Activated CD8-positive, alpha-beta T cell treated with anti-CD3 and anti-CD28 coated beads for 36 hours (primary cell): ENCODE data around the gene NCR3LG1. TPM values are rescaled to one million over a fixed set of nuclear protein-coding genes. Genes with fewer than 3 reads are reported as not detected.
A peak's percentile ranks its signal among the peaks of the same experiment; 100 is the strongest.

Experiments
- ATAC-seq: fragments of 200-7000 bp; cut with Tn5 transposase; one replicate; pipeline ENCODE4 v1.10.0; 2021; ENCODE audit warnings: mild to moderate bottlenecking, moderate library complexity
- CTCF ChIA-PET: fragments of 350-600 bp; sonication (Branson Sonifier 250); formaldehyde crosslinking; loops from one replicate; lab custom pipeline; 2021; ENCODE audit warnings: antibody characterized with exemption; lab: Charles Lee
- POLR2A ChIA-PET: fragments of 350-600 bp; sonication (Branson Sonifier 250); formaldehyde crosslinking; loops from one replicate; lab custom pipeline; 2021; ENCODE audit warnings: antibody characterized with exemption; lab: Charles Lee
- DNase-seq: peaks from one replicate; pipeline ENCODE4 v3.0.0-alpha.2; 2020
- H3K27ac Mint-ChIP-seq: one replicate; pipeline ENCODE4 v1.8.0; 2021; ENCODE audit warnings: mild to moderate bottlenecking, mixed read lengths
- H3K27me3 Mint-ChIP-seq: one replicate; pipeline ENCODE4 v1.8.0; 2021; ENCODE audit warnings: mixed read lengths
- H3K36me3 Mint-ChIP-seq: one replicate; pipeline ENCODE4 v1.8.0; 2021; ENCODE audit warnings: low read depth, mixed read lengths
- H3K4me1 Mint-ChIP-seq: one replicate; pipeline ENCODE4 v1.8.0; 2021; ENCODE audit warnings: low read depth, mixed read lengths
- H3K4me3 Mint-ChIP-seq: one replicate; pipeline ENCODE4 v1.8.0; 2021; ENCODE audit warnings: mild to moderate bottlenecking, moderate library complexity, mixed read lengths
- H3K9me3 Mint-ChIP-seq: one replicate; pipeline ENCODE4 v1.8.0; 2021; ENCODE audit warnings: mixed read lengths
- intact Hi-C: fragments of 100-400 bp; cut with micrococcal nuclease; formaldehyde crosslinking; loops from one replicate; pipeline ENCODE4 v1.10.0; 2022
- total RNA-seq, 2 experiments: library from RNA; stranded (reverse); gene quantifications; one replicate each; pipeline ENCODE4 v1.2.3, GENCODE V29; 2021
- TF ChIP-seq, protein P1 (sequence below): fragments of 200-600 bp; IDR thresholded peaks from one replicate; pipeline ENCODE4 v1.8.0; 2022; ENCODE audit warnings: antibody characterized with exemption, mild to moderate bottlenecking

NCR3LG1 gene
- total RNA-seq, 2 experiments from 2014 or later: 3.4 to 4.2 TPM

- H3K27ac Mint-ChIP-seq: no peak overlapping the region
- intact Hi-C loops: no loop called here
Observed at GRCh38 chr11:17386331-17387084, 34.9 kb downstream of the NCR3LG1 start.

GRCh38 chr11:17387254-17387653 is 35.7 kb downstream of the NCR3LG1 start:
- no peaks in the 10 kb centered on the region for H3K9me3 Mint-ChIP-seq
- H3K27ac Mint-ChIP-seq: no peak overlapping the region
- TF ChIP-seq, protein P1, sequence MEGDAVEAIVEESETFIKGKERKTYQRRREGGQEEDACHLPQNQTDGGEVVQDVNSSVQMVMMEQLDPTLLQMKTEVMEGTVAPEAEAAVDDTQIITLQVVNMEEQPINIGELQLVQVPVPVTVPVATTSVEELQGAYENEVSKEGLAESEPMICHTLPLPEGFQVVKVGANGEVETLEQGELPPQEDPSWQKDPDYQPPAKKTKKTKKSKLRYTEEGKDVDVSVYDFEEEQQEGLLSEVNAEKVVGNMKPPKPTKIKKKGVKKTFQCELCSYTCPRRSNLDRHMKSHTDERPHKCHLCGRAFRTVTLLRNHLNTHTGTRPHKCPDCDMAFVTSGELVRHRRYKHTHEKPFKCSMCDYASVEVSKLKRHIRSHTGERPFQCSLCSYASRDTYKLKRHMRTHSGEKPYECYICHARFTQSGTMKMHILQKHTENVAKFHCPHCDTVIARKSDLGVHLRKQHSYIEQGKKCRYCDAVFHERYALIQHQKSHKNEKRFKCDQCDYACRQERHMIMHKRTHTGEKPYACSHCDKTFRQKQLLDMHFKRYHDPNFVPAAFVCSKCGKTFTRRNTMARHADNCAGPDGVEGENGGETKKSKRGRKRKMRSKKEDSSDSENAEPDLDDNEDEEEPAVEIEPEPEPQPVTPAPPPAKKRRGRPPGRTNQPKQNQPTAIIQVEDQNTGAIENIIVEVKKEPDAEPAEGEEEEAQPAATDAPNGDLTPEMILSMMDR: no peak
- peaks cover 2% of the 10 kb centered on the region for H3K27me3 Mint-ChIP-seq
- no peaks in the 10 kb centered on the region for H3K36me3 Mint-ChIP-seq
- ChIA-PET POLR2A (no interaction called here), CTCF (interaction anchor here (0.8 to 1.8 kb wide), 14 partner anchors 14 to 157 kb away, joined by 3 to 14 read pairs (median 4); no protein-coding TSS in a partner anchor)
- intact Hi-C loops: no loop called here
- peaks cover 4% of the 10 kb centered on the region for H3K4me1 Mint-ChIP-seq
- ATAC-seq: no peak
- no peak for DNase-seq
- H3K4me3 Mint-ChIP-seq: peak overlapping the region; percentile 22

More at GRCh38 chr11:17386331-17387084, 34.9 kb downstream of the NCR3LG1 start:
- CTCF ChIA-PET: interaction anchor here (0.8 to 1.8 kb wide), 14 partner anchors 14 to 157 kb away, joined by 3 to 14 read pairs (median 4); no protein-coding TSS in a partner anchor
- ATAC-seq (peak; percentile 47), DNase-seq (peak; percentile 70)
- H3K9me3 Mint-ChIP-seq: no peaks in the 10 kb centered on the region
- TF ChIP-seq, protein P1: peak; percentile 57
- H3K36me3 Mint-ChIP-seq: no peaks in the 10 kb centered on the region
- H3K4me1 Mint-ChIP-seq: peaks cover 4% of the 10 kb centered on the region
- POLR2A ChIA-PET: no interaction called here
- peaks cover 2% of the 10 kb centered on the region for H3K27me3 Mint-ChIP-seq
- H3K4me3 Mint-ChIP-seq: no peak overlapping the region

DNA sequence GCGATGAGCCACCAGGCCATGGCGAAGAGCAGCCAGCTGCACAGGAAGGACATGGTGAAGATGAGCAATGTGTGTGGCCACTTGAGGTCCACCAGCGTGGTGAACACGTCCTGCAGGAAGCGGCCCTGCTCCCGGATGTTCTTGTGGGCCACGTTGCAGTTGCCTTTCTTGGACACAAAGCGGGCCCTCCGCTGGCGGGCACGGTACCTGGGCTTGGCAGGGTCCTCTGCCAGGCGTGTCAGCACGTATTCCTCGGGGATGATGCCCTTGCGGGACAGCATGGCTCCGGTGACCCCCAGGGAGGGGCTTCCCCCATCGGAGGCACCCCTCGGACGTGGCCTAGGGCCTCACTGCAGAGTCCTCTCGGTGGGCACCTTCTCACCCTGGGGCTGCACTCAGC is 36.2 kb downstream of the NCR3LG1 start:
- TF ChIP-seq, protein P1: no peak
- DNase-seq (no peak), ATAC-seq (no peak)
- Mint-ChIP-seq H3K4me3 (peak overlapping the region; percentile 69), H3K36me3 (no peaks in the 10 kb centered on the region), H3K27ac (no peak overlapping the region), H3K27me3 (peaks cover 2% of the 10 kb centered on the region), H3K4me1 (peaks cover 4% of the 10 kb centered on the region), H3K9me3 (no peaks in the 10 kb centered on the region)
- intact Hi-C loops: no loop called here
- POLR2A ChIA-PET: interaction anchor here (1.4 kb wide), 1 partner anchor 34 kb away, joined by 4 read pairs; no protein-coding TSS in a partner anchor
- CTCF ChIA-PET: interaction anchor here (0.8 to 6.4 kb wide), 8 partner anchors 13 to 171 kb away, joined by 3 to 27 read pairs (median 6); no protein-coding TSS in a partner anchor

GRCh38 chr11:17388609-17389210 is 37.1 kb downstream of the NCR3LG1 start, which contains the start of gene KCNJ11:
KCNJ11 (minus strand) TSS chr11:17388659; CDS start chr11:17388091, 568 bp downstream.
- peak within 1 kb of the TSS; percentile 69 for H3K4me3 Mint-ChIP-seq
- H3K27ac Mint-ChIP-seq: no peak within 1 kb of the TSS
- CTCF ChIA-PET: interaction anchor here (0.7 to 6.4 kb wide), 21 partner anchors 10 to 524 kb away, joined by 3 to 27 read pairs (median 4); no protein-coding TSS in a partner anchor
- H3K4me1 Mint-ChIP-seq: peaks cover 4% of the 10 kb centered on the region
- POLR2A ChIA-PET: interaction anchor here (0.8 to 1.4 kb wide), 2 partner anchors 10 to 35 kb away, joined by 3 to 4 read pairs; no protein-coding TSS in a partner anchor
- ATAC-seq (peak; percentile 60), DNase-seq (no peak)
- intact Hi-C loops: no loop called here
- TF ChIP-seq, protein P1: no peak
- H3K9me3 Mint-ChIP-seq: no peaks in the 10 kb centered on the region
- H3K27me3 Mint-ChIP-seq: peaks cover 2% of the 10 kb centered on the region
- no peaks in the 10 kb centered on the region for H3K36me3 Mint-ChIP-seq
